A375 (cell line): ENCODE results near the gene OIT3. TPM values are rescaled to one million over a fixed set of nuclear protein-coding genes. Genes with fewer than 3 reads are reported as not detected.

Experiments
- total RNA-seq: library from RNA; depleted of rRNA; stranded (reverse); fragments of >200 nt; shearing (Covaris generic); gene quantifications from 2 replicates; pipeline ENCODE4 v1.2.3, GENCODE V29; 2014; rRNA removed

OIT3 gene
- total RNA-seq: not detected in 2 replicates

DNA sequence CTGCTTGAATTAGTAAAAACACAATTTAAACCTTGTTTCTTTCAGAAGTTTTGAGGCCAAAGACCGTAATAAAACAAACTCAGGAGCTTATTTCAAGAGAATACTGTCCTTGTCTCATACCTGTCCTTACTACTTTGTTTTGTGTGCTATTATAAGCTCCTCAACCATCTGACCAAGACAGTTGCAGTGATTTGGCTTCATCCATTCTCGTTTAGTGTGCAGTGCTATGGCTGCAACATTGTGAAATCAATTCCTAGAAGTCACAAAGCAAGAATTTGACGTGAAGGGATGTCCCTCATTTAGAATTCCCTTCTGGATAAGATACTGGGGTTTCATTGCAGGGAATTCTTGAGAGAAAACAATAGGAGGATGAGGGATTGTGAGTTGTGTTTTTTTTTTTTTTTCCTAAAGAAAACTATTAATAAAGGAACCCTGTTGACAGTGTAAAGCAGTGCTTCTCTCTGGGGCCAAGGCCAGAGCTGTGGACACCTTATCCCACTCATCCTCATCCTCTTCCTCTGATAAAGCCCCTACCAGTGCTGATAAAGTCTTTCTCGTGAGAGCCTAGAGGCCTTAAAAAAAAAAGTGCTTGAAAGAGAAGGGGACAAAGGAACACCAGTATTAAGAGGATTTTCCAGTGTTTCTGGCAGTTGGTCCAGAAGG is at the start of gene OIT3:
TSS of gene OIT3 (plus strand) at position 604 of the 663 bp plus-strand sequence. CDS start 60 bp downstream, outside the sequence.

DNA sequence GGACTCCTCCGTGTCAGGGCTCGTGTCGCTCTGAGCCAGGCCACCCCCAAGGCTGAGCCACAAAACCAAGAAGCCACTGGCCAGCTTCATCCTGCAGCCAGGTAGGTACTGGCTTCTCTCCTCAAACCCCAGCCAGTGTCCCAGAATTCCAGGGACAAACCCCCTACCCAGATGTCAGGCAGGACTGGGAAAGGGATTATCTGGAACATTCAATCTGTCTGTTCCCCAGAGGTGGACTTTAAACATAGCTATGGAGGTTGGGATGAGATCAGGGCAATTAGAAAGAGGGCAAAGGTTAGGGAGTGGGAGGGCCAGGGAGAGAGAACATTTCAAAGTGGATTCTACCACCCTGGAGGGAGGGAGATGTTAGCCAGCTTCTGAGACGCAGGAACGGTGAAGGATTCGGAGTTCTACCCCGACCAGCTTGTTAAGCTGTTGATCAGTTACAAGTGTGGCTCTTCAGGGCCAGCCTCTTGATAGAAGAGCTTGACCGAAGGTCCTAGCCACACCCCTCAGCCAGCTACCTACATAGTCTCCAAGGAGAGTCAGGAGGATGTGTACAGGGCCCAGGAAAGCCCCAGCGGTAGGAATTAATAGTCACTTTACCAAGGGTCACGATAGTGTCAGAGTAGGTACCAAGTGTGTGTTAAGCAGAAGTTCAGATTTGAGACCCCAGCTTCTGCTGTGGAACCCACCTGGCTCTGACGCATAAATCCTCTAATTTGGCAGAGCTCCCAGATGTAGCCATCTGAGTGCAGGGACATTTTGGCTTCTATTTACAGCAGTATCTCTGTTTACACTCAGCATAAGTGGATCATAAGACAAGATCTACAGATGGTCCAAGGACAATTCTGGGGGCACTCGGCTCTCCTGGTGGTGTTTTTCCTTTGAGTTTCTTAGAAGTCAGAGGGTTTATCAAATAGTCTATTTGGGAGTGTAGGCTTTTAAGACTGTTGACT is 61.3 kb downstream of the OIT3 start, which contains the start of gene PLA2G12B:
TSS of gene PLA2G12B (minus strand) at position 211 of the 959 bp plus-strand sequence. CDS start at position 90, 121 bp downstream.

Other genes starting within 250 kb of the OIT3 start
- gene MCU, start 201.6 kb upstream of the OIT3 start, total RNA-seq: 19.2 and 21.4 TPM in 2 replicates
- gene PLA2G12B, start 61.1 kb downstream of the OIT3 start, total RNA-seq: not detected in 2 replicates
- 34.3 and 40.2 TPM in 2 replicates for gene P4HA1, start 203.1 kb downstream of the OIT3 start, total RNA-seq
- 1.3 TPM in 2 replicates for gene NUDT13, start 216.7 kb downstream of the OIT3 start, total RNA-seq